LNCAP (cell line): ENCODE results near the gene CYTH1.

ENCODE experiments used
- CTCF ChIP-seq: fragments of 450-650 bp; IDR thresholded peaks from 2 replicates; pipeline ENCODE4 v1.5.1; 2017; ENCODE audit warnings: mild to moderate bottlenecking

CYTH1 gene

DNA sequence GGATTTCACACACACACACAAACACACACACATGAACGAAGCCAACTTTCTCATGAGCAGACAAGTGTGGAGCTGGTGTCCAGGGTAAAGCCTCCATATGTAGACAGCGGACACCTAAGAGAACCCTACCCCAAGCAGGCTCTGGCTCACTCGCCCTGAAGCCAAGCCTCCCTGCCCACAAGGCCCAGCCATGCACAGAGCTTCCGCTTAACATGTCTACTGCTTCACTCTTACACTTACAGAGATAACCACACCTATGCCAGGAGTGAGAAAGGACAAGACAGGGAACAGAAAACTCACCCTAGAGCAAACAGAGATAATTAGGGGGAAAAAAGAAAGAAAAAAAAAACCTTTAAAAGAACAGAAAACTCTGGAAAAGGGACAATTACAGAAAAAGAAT lies 67.5 kb downstream of the CYTH1 start:
- TF ChIP-seq CTCF: no peak

DNA sequence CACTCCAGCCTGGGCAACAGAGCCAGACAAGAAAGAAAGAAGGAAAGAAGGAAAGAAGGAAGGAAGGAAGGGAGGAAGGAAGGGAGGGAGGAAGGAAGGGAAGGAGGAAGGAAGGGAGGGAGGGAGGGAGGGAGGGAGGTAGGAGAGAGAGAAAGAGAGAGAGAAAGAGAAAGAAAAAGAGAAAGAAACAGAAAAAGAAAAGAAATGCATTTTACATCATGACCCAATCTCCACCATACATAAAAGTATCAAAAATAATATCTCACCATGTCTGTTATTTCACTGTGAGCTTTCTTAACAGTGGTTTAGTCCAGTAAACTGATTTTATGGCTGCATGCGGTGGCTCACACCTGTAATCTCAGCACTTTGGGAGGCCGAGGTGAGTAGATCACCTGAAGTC lies 70.0 kb downstream of the CYTH1 start:
- no peak for TF ChIP-seq CTCF

DNA sequence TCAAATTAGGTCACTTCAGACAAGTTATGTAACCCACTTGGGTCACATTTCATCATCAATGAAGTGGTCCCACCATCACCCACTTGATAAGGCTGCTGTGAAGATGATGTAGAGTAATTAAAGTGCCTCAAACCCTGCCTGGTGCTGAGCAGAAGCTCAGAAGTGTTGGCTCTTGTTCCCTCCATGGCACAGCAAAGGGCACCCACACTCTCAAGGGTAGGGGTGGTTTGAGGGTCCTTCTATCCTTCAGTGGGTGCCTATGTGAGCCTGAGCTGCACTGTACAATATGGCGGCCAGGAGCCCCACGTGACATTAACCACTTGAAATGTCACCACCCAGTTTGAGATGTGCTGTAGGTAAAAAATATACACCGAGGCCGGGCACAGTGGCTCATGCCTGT lies 71.5 kb downstream of the CYTH1 start:
- TF ChIP-seq CTCF: no peak

- TF ChIP-seq CTCF: no peak
Observed at GRCh38 chr17:78709751-78710181, 72.3 kb downstream of the CYTH1 start.

GRCh38 chr17:78709119-78709681 lies 72.9 kb downstream of the CYTH1 start:
- TF ChIP-seq CTCF: no peak

DNA sequence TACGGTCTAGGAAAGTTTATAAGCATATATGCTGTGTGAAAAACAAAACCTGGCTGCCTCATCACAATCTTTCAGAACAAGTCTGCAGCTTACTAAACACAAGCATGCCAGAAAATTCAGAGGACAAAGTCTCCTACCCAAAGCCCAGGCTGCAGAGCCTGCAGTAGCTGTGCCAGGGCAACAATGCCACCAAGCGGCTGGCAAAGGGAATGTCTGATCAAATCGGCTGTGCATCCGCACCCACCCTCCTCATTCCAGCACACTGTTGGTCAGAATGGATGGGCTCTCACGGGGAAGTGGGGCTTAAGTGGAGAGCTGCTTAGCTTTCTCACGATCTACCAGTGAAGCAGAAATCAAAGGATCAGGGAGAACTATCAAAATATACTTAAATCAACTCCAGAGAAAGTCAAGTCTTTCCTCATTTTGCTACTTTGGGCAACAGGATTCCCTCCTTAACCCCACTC lies 73.5 kb downstream of the CYTH1 start:
- peak; percentile 92 for TF ChIP-seq CTCF

DNA sequence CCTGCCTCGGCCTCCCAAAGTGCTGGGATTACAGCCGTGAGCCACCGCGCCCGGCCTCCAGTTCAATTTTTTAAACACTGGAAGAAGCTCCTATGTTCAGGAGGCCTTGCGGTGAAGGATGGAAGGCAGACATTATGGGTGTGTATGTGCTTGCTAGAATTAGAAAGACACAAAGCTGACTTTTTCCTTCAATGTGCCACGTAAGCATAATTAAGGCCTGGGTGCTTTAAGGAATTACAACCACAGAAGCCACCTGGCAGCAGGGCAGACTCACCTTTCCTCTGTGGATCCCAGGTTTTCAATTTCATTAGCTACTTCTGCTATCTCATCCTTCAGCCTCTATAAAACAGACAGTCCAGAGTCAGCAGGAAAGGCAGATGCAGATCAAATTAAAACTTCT lies 74.2 kb downstream of the CYTH1 start:
- TF ChIP-seq CTCF: no peak

GRCh38 chr17:78707016-78707415 lies 75.1 kb downstream of the CYTH1 start:
- TF ChIP-seq CTCF: no peak
